Frontal cortex (tissue), 4 donors: ENCODE measurements around the gene EXOC2. TPM values are rescaled to one million over a fixed set of nuclear protein-coding genes. Genes with fewer than 3 reads are reported as not detected.
"Not testable (repeated sequence)": the region's sequence is repeated elsewhere in the genome, so short reads cannot be mapped to it uniquely, and the experiment has no call there.

Experiments used
- DNase-seq, 2 donors: peaks; one replicate each; pipeline ENCODE4 v3.0.0; 2012; ENCODE audit warnings: low spot score in 2 of 2
- FAIRE-seq: peaks from 2 replicates; lab custom pipeline; 2012; peaks lifted over from hg19 to GRCh38; lab: Jason Lieb, UNC
- total RNA-seq: library from RNA; depleted of rRNA; stranded (reverse); fragments of >200 nt; gene quantifications from one replicate; pipeline ENCODE4 v1.2.3, GENCODE V29; 2014
- donor health status: control.
- donor health status: control.
- donor health status: control.

Gene EXOC2
- total RNA-seq, 1 donor from 2014 or later: 61.6 TPM

GRCh38 chr6:711925-712324, 19.0 kb upstream of the EXOC2 start:
- FAIRE-seq: no peak
- no peak for DNase-seq

DNA sequence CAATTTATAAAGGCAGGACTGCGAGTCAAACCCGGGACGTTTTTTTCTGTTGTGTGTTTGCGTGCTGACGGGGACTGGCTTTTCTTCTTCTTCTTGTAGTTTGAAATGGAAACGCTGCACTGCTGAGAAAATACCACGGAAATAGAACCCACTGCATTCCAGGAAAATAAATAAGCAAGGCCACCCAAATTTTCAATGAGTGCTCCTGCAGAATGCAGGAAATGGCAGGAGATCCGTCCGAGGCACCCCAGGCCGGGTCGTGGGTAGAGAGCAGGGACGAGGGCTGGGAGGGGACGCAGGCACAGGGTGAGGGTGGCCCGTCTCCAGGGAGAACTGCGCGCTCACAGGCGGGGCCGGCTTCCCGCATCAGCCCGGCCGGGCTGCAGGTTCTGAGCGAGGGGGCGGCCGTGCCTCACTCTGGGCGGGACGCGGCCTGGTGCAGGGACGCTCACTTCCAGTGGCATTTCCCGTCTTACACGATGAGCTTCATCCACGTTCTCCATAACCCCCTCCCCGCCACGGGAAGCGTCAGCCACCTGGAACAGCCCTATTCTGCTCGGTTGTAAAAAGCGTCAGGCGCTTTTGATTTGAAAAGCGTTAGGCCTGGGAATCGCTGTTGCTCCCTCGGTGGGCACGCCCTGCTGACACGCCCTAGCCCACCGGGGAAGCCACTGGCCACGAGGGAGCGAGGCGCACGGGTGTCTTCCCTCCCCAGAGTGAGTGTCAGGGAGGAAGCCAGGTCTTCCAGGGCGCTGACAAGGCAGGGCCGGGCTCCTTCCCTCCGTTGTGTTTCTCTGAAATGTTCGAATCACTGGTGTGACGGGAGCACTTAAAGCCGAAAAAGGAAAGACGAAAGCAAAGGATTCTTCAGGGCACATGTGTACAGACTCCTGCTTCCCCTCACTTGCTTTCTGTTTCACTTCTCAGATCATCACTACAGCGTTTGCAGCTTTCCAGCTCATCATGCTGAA, 17.9 kb upstream of the EXOC2 start:
- no peak for FAIRE-seq
- DNase-seq: peak; percentile 41 to 54

- no peak for DNase-seq
- FAIRE-seq: no peak
Observed at GRCh38 chr6:709471-710056, 16.6 kb upstream of the EXOC2 start.

- DNase-seq: no peak
- no peak for FAIRE-seq
Observed at GRCh38 chr6:708237-708598, 15.3 kb upstream of the EXOC2 start.

- DNase-seq (no peak), FAIRE-seq (no peak)
Observed at GRCh38 chr6:707576-708236, 14.8 kb upstream of the EXOC2 start.

DNA sequence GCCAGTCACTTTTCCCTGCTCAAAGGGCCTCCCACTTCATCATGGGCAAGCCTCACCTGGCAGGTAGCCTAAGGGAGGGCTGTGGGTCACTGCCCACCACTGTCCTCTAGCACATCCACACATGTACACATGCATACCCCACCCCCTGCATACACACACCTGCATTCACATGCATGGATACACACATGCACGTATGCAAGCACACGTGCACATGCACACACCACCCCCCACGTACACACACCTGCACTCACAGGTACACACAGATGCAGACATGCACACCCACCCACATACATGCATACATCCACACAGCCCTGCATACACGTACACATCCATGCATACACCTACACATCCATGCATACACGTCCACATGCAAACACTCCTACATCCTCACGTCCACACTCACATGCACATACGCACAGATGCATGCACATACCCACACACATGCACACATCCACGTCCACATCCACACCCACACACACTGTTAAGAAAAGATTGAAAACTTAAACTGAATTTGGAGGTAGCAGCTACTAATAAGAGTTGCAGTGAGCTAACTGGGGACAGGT, 14.0 kb upstream of the EXOC2 start:
- DNase-seq (no peak), FAIRE-seq (no peak)

GRCh38 chr6:706146-706545, 13.2 kb upstream of the EXOC2 start:
- FAIRE-seq: no peak
- no peak for DNase-seq

DNA sequence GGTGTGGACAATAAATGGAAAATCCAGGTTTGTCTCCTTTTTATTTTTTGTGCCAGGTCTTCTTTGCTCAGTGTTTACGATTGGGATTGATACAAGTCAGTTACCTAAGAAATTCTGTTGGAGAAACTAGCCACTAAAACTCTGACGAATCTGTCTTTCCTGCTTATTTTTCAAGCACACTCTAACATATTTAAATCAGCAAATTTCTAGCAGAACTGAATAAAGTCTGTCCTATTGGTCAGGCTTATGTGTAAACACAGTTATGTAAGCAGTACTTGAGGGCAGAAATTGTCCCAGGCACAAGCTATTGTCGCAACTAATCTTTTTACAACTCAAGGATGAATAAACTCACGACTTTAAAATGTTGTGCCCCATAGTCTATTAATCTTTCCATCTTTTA, 12.1 kb upstream of the EXOC2 start:
- FAIRE-seq (no peak), DNase-seq (no peak)

- FAIRE-seq (no peak), DNase-seq (no peak)
Observed at GRCh38 chr6:704046-704445, 11.1 kb upstream of the EXOC2 start.

DNA sequence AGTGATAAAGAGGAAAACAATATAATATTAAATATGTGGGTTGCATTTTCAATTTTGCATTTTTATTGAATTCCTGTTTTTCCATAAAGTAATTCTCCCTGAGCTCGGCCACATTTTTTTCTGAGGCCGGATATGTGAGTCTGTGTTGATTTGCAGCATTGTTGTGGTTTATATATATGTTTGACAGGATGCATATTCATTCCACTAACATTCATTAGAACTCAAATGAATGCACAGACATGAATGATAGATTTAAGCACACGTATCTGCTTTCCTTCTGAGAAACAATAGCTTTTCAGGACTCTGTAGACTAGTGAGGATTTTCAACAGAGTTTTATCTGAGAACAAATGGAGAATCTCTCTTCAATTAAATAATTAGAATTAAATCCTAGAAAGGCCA, 10.6 kb upstream of the EXOC2 start:
- FAIRE-seq (no peak), DNase-seq (no peak)

DNA sequence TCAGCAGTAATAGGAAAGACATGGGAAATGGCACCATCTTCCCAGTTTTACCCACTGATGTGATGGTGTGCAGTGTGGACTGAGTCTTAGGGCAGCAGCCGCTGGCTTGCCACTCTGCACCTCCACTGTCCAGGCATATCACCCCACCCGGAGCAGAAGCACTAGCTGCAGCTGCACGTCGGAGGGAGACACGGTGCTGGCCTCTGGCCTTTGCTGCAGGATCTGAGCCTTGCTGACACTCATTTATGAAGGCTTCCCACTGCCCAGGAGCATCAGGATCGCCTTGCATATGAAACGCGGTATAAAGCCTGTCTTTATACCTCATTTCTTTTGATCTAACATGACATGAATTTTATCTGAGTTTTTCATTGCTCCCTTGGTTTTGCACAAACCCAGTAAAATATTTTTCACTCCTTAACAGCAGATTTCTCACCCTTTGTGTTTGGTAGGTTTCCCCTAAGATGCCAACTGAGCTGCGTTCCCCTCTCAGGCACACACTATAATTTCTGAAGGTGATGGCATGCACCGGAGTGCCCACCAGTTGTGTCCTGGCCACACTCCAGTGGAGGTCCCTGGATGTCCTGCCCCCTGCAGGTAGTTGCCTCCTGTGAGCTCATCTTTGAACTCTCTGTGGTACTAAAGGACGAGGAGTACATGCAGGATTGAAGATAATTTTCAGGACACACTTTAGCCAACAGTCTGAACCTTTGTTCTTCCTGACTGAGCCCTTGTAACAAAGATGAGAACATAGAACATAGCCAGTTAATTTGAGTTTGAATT, 9.0 kb upstream of the EXOC2 start:
- DNase-seq (no peak), FAIRE-seq (no peak)

- no peak for FAIRE-seq
Observed at GRCh38 chr6:701215-701614, 8.3 kb upstream of the EXOC2 start.

DNA sequence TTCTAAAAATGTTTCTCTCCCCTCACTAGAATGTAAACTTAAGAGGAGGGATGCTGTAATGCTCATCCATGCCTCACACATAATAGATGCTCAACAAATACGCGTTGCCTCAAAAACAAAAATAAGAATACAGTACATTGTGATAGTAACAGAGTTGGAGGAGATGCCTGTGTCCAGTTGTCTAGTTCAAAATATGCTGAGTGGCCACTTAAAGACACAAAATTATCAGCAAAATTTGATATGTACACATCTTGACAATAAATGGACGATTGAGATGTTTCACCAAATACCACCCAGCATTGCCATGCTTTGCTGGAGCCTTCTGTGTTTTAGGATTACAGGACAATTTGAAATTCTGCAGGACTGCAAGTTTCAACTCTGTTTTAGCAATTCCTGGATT, 7.6 kb upstream of the EXOC2 start:
- DNase-seq (no peak), FAIRE-seq (no peak)

More at GRCh38 chr6:701215-701614, 8.3 kb upstream of the EXOC2 start:
- DNase-seq: no peak

- FAIRE-seq (no peak), DNase-seq (no peak)
Observed at GRCh38 chr6:699319-699718, 6.4 kb upstream of the EXOC2 start.

GRCh38 chr6:694431-695126, 1.6 kb upstream of the EXOC2 start:
- FAIRE-seq, DNase-seq: not testable (repeated sequence)

DNA sequence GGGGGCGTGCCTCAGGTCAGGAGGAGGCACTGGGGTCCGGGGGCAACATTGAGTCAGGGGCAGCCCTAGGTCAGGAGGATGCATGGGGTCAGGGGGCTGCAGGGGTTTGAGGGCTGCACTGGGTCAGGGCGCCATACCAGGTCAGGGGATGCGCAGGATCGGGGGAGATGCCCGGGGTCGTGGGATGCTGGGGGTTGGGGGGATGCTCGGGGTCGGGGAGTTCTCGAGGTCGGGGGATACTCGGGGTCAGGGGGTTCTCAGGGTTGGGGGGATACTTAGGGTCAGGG, 727 bp upstream of the EXOC2 start:
- FAIRE-seq: no peak
- DNase-seq: no peak

DNA sequence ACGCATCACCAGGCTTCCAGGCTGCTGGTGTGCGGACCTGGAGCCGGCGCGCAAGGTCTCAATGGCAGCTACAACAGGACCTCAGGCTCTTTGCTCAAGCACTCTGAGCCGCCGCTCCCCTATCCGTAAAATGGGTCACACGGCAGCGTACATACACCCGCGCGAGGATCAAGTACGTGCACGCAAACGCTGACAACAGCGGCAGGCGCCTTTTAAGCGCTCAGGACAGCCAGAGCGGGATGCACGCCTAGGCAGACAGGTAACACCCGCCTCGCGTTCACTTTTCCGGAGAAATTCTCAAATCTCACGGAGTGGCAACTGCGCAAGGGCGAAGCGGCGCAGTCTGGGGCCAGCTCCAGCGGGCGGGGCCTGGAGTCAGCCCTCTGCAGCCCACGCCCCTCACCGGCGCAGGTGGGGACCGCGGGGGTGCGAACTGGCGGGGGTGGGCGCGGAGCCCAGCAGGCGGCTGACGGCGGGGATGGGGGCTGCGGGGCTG, 535 bp downstream of the EXOC2 start:
- DNase-seq (peak; percentile 25 to 44), FAIRE-seq (no peak)

DNA sequence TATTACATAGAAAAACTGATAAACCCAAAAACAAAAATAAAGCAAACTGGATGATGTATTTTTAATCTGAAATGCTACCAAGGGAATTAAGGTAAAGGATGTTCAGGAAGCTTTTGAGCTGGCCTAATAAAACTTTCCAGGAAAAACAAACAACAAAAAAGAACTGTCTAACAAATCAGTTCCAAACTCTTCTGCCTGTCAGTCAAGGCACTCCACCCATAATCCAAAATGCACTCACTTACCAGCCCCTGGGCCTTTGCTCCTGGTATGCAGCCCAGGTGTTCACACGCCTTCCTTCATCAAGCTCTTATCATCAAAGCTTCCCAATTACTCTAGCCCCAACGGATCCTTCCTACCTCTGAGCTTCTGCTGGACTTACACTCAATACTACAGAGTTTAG, 3.7 kb downstream of the EXOC2 start:
- DNase-seq (no peak), FAIRE-seq (no peak)

DNA sequence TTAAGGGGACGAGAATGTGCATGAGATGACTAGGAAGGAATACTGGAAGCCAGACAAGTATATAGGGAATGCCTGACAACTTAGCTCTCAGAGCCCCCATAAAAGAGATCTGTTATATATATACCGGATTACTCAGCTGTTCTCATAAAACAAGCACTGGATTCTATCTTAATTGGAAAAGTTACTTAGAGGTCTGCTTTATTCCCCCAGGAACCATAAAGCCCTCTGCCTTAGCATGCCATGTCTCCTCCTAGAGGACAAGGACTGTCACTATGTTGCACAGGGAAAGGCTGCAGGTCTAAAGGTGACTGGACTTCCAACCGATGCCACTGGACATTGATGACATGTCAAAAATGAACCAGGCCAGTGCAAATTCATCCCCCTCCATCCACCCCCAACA, 6.4 kb downstream of the EXOC2 start:
- FAIRE-seq (no peak), DNase-seq (no peak)
